ENCODE data around the gene KAZN.

KAZN gene

GRCh38 chr1:14647777-14648176 is 49.3 kb downstream of the KAZN start:
- DNase-seq (ENCODE audit: low read depth in 2 of 2): no peak

GRCh38 chr1:14648391-14648790 is 49.9 kb downstream of the KAZN start:
- DNase-seq (ENCODE audit: low read depth in 2 of 2): no peak

GRCh38 chr1:14648896-14649855 is 50.7 kb downstream of the KAZN start:
- no peak for DNase-seq (ENCODE audit: low read depth in 2 of 2)

- no peak for DNase-seq (ENCODE audit: low read depth in 2 of 2)
Observed at GRCh38 chr1:14649976-14650375, 51.5 kb downstream of the KAZN start.

DNA sequence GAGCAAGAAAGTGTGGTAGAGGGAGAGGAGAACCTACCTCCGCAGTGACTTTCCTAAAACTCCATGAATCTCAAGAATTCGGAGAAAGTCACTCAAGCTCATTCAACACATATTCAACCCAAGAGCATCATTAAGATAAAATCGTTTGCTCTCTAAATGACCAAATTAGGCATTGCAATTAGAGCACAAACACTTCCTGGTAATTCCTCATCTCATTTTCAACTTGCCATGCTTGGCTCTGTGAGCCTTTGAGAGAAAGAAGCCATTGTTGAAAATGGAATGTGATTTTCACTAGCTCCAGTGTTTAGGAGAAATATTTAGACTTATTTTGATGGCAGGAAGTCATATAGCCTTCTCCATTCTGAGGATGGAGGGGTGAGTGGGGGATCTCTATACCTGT is 52.5 kb downstream of the KAZN start:
- no peak for DNase-seq (ENCODE audit: low read depth in 2 of 2)

DNA sequence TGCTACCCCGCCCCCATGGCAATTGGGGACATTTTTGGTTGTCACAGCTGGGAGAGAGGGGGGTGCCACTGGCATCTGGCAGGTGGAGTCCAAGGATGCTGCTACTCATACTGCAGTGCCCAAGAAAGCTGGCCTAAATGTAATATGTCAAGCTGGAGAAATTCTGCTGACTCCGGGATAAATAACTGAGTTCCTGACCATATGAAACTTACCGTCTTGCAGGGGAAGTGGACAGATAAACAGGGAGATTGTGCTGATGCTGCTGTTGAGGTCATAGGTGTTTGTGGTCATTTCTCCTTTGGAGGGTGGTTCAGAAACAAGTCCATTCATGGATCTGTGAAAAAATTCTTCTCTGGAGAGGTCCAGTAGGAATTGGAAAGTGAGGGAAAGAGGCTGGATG is 54.4 kb downstream of the KAZN start:
- DNase-seq (ENCODE audit: low read depth in 2 of 2): no peak

DNA sequence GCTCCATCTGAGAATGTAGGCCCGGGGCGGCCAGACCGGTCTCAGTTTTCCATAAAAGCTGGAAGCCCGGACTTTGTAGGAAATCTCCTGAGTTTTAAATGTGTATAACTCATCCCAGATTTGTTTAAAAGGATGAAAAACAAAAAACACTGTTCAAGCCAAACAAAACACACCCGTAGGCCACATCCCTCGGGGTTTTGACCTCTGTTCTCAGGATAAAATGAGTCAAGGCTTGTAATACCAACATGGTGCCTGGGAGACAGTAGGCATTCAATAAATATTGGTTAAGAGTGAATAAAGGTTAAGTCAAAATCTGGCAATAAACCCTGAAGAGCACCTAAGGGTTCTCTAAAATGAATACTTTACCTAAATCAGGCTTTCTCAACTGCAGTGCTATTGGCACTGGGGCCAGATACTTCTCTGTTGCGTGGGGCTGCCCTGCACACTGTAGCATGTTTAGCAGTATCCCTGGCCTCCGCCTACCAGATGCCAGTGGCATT is 55.0 kb downstream of the KAZN start:
- DNase-seq (ENCODE audit: low read depth in 2 of 2): no peak

DNA sequence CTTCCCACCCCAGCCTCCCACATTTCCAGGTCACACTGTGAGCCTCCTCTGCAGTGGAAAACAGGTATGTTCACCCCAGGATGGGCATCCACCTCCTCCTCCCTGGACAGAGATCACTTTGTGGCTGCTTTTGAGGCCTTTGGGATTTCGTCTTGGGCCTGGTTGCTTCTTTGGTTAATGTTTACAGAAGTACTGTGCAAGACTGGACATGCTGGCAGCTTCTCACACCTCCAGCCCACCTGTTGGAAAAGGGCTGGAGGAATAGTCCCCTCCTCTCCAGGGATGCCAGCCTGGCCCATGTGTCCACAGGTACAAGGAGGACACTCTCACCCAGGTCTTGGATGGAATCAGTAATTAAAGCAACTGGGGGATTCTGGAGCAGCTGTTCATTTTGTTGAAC is 56.1 kb downstream of the KAZN start:
- DNase-seq (ENCODE audit: low read depth in 2 of 2): no peak

- no peak for DNase-seq (ENCODE audit: low read depth in 2 of 2)
Observed at GRCh38 chr1:14655385-14655784, 56.9 kb downstream of the KAZN start.

- DNase-seq (ENCODE audit: low read depth in 2 of 2): no peak
Observed at GRCh38 chr1:14656384-14656937, 58.0 kb downstream of the KAZN start.

GRCh38 chr1:14658642-14659041 is 60.2 kb downstream of the KAZN start:
- DNase-seq (ENCODE audit: low read depth in 2 of 2): no peak

DNA sequence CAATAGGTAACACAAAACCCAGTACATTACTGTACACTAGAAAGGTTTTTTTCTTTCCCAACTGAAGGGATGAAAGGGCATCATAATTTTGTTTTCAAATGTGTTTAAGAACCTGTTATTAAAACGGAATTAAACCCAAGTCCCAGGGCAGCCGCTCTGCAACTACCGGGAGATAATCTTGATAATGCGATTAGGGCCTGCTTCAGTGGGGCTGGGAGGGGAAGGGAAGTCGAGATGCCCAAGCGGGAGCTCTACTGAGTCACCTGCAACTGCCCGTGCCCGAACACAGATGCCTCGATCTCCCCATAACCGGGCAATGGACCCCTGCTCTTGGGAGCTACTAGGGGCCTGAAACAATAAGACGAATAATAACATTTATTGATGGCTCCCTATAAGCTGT is 61.4 kb downstream of the KAZN start:
- DNase-seq (ENCODE audit: low read depth in 2 of 2): no peak

- DNase-seq (ENCODE audit: low read depth in 2 of 2): no peak
Observed at GRCh38 chr1:14660801-14661200, 62.3 kb downstream of the KAZN start.

- DNase-seq (ENCODE audit: low read depth in 2 of 2): no peak
Observed at GRCh38 chr1:14661222-14661621, 62.7 kb downstream of the KAZN start.

DNA sequence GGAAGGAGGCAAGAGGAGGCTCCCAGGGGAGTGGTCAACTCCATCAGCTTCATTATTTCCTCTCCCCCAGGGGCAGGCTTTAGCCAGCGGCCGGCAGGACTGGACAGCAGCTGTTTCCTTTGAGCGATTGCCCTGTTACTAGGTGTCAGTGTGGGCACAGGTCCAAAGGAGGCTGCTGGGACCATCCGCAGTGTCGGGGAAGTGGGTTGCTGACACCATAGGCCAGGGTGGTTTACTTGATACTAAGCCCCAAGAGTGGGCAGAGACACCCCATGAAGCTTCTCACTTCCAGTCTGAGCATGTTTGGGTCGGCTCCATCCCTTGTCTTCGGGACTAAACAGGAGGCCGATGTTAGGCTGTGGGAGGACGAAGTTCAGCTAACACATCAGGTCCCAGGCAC is 63.6 kb downstream of the KAZN start:
- DNase-seq (ENCODE audit: low read depth in 2 of 2): no peak

- no peak for DNase-seq (ENCODE audit: low read depth in 2 of 2)
Observed at GRCh38 chr1:14663773-14664172, 65.3 kb downstream of the KAZN start.

GRCh38 chr1:14666373-14666772 is 67.9 kb downstream of the KAZN start:
- DNase-seq (ENCODE audit: low read depth in 2 of 2): no peak

DNA sequence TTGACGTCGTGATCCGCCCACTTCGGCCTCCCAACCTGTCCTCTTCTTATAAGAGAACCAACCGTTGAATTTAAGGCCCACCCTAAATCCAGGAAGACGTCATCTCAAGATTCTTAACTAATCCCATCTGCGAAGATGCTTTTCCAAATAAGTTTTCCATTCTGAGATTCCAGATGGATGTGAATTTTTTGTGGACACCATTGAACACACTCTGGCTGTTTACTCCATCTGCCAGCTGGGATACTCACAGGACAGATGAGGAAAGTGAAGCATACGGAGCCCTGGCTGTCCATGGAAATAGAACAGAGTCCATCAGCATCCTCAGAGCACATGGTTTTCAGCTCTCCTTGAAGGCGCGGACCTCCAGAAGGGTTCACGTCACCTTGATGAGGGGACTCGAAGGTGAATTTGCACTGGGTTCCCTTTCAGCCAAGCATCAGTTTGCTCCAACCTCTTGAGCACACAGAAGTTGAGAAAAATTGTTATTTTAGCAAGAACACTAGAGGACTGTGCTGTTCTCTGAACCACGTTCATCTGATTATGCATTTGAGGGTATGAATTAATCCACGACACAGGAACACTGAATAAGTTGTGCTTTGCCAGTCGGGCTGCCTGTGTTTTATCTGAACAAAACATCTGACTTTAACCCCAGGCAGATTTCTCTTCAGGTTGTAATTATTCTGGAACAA is 68.6 kb downstream of the KAZN start:
- no peak for DNase-seq (ENCODE audit: low read depth in 2 of 2)

- DNase-seq (ENCODE audit: low read depth in 2 of 2): no peak
Observed at GRCh38 chr1:14667651-14667984, 69.1 kb downstream of the KAZN start.

GRCh38 chr1:14668538-14668937 is 70.1 kb downstream of the KAZN start:
- no peak for DNase-seq (ENCODE audit: low read depth in 2 of 2)

GRCh38 chr1:14672005-14672404 is 73.5 kb downstream of the KAZN start:
- no peak for DNase-seq (ENCODE audit: low read depth in 2 of 2)

DNA sequence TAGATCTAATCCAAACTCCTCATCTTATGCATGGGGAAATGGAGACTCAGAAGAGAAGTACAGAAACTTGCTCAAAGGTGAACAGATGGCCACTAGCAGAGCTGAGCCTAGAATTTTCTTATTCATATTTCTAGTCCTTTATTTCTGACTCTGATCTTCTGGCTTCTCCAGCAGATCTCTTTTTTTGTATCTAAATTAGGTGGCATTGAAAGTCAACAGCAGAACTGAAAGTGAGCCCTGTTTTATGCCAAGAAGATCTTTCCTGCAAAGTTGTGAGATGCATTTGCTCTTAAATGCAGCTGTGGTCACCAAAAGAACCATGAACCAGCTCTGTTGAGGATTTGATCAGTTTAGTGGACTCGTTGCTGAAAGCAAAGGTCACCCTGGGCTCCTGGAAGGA is 75.5 kb downstream of the KAZN start:
- no peak for DNase-seq (ENCODE audit: low read depth in 2 of 2)

- no peak for DNase-seq (ENCODE audit: low read depth in 2 of 2)
Observed at GRCh38 chr1:14676400-14676799, 77.9 kb downstream of the KAZN start.
